Suprapubic skin (tissue), 4 donors: Measurements from ENCODE around the gene OR51E1. TPM values are rescaled to one million over a fixed set of nuclear protein-coding genes. Genes with fewer than 3 reads are reported as not detected.
A peak's percentile ranks its signal among the peaks of the same experiment; 100 is the strongest.

ENCODE experiments used
- DNase-seq, 2 donors: peaks; one replicate each; pipeline ENCODE4 v3.0.0-alpha.2; 2019; ENCODE audit warnings: low spot score in 2 of 2
- H3K27ac ChIP-seq: fragments of 200-600 bp; sonication (generic); one replicate; pipeline ENCODE4 v1.5.1; 2019
- H3K27me3 ChIP-seq: fragments of 200-600 bp; sonication (generic); one replicate; pipeline ENCODE4 v1.5.1; 2019
- H3K36me3 ChIP-seq: fragments of 200-600 bp; sonication (generic); one replicate; pipeline ENCODE4 v1.5.1; 2019
- H3K4me1 ChIP-seq: fragments of 200-600 bp; sonication (generic); one replicate; pipeline ENCODE4 v1.5.1; 2019
- H3K4me3 ChIP-seq: fragments of 200-600 bp; sonication (generic); one replicate; pipeline ENCODE4 v1.5.1; 2019; ENCODE audit warnings: mild to moderate bottlenecking
- H3K9me3 ChIP-seq: fragments of 200-600 bp; sonication (generic); one replicate; pipeline ENCODE4 v1.5.1; 2019
- CTCF ChIP-seq, 2 donors: fragments of 200-600 bp in 1 of 2; fragments of 450-650 bp in 1 of 2; sonication (generic) in 1 of 2; IDR thresholded peaks; one replicate each; pipeline ENCODE4 v1.5.1; 2016 to 2019; ENCODE audit warnings: antibody characterized with exemption in 2 of 2, mild to moderate bottlenecking in 1 of 2, moderate library complexity in 1 of 2
- EP300 ChIP-seq: sonication (generic); formaldehyde crosslinking; IDR thresholded peaks from one replicate; pipeline ENCODE4 v1.6.1; 2017; ENCODE audit warnings: antibody characterized with exemption
- POLR2A ChIP-seq, 2 donors: fragments of 450-650 bp; IDR thresholded peaks; one replicate each; pipeline ENCODE4 v1.6.1; 2017; ENCODE audit warnings: antibody characterized with exemption in 2 of 2, mild to moderate bottlenecking in 2 of 2, moderate library complexity in 2 of 2
- POLR2AphosphoS5 ChIP-seq, 3 donors: sonication (generic); formaldehyde crosslinking; IDR thresholded peaks; one replicate each; pipeline ENCODE4 v1.6.1; 2017; ENCODE audit warnings: antibody characterized with exemption in 3 of 3
- WGBS: methylation state at CpG from one replicate; pipeline ENCODE4 v1.1.5; 2018; 5-methylcytosine and 5-hydroxymethylcytosine counted together
- total RNA-seq, 4 donors: library from RNA; depleted of rRNA; stranded (reverse); fragments of >200 nt; gene quantifications; one replicate each; pipeline ENCODE4 v1.1.0, GENCODE V29; 2016

The OR51E1 gene
- total RNA-seq, 4 donors from 2014 or later, result 0.24 to 0.34 TPM; not detected in 2

GRCh38 chr11:4610258-4610935, 33.4 kb upstream of the OR51E1 start:
- Histone ChIP-seq H3K27me3 (no peaks in the 10 kb centered on the region), H3K4me3 (no peak overlapping the region), H3K27ac (no peak overlapping the region), H3K9me3 (no peaks in the 10 kb centered on the region), H3K4me1 (peaks cover 24% of the 10 kb centered on the region), H3K36me3 (no peaks in the 10 kb centered on the region)
- no peak for TF ChIP-seq CTCF (IDR thresholded peaks at IDR 0.05)
- no peak for TF ChIP-seq EP300
- no peak for TF ChIP-seq POLR2A (IDR thresholded peaks at IDR 0.05)
- TF ChIP-seq POLR2AphosphoS5 (IDR thresholded peaks at IDR 0.05), result no peak
- WGBS, result 17% methylated on average over 3 of the region's 3 CpGs
- no peak for DNase-seq

- Histone ChIP-seq H3K9me3 (no peaks in the 10 kb centered on the region), H3K27me3 (no peaks in the 10 kb centered on the region), H3K4me3 (no peak overlapping the region), H3K27ac (no peak overlapping the region), H3K4me1 (peaks cover 14% of the 10 kb centered on the region), H3K36me3 (no peaks in the 10 kb centered on the region)
- TF ChIP-seq POLR2AphosphoS5 (IDR thresholded peaks at IDR 0.05) (no peak), POLR2A (IDR thresholded peaks at IDR 0.05) (no peak), CTCF (IDR thresholded peaks at IDR 0.05) (no peak), EP300 (no peak)
- 86% methylated on average over 2 of the region's 2 CpGs for WGBS
- no peak for DNase-seq
Observed at GRCh38 chr11:4611986-4612385, 31.8 kb upstream of the OR51E1 start.

- no peak for DNase-seq
- TF ChIP-seq CTCF (IDR thresholded peaks at IDR 0.05) (no peak), POLR2AphosphoS5 (IDR thresholded peaks at IDR 0.05) (no peak), EP300 (no peak), POLR2A (IDR thresholded peaks at IDR 0.05) (no peak)
Observed at GRCh38 chr11:4615856-4616444, 27.8 kb upstream of the OR51E1 start.

GRCh38 chr11:4619514-4619913, 24.3 kb upstream of the OR51E1 start:
- no peak overlapping the region for H3K4me3 ChIP-seq
- no peaks in the 10 kb centered on the region for H3K4me1 ChIP-seq
- TF ChIP-seq POLR2AphosphoS5 (IDR thresholded peaks at IDR 0.05) (no peak), EP300 (no peak), CTCF (IDR thresholded peaks at IDR 0.05) (no peak), POLR2A (IDR thresholded peaks at IDR 0.05) (no peak)
- WGBS, result 77% methylated on average over 9 of the region's 9 CpGs
- H3K27me3 ChIP-seq, result peaks cover 9% of the 10 kb centered on the region
- no peaks in the 10 kb centered on the region for H3K36me3 ChIP-seq
- H3K27ac ChIP-seq, result no peak overlapping the region
- no peak for DNase-seq
- no peaks in the 10 kb centered on the region for H3K9me3 ChIP-seq

More at GRCh38 chr11:4615856-4616444, 27.8 kb upstream of the OR51E1 start:
- Histone ChIP-seq H3K36me3 (no peaks in the 10 kb centered on the region), H3K27ac (no peak overlapping the region), H3K27me3 (peaks cover 9% of the 10 kb centered on the region), H3K4me3 (no peak overlapping the region), H3K4me1 (no peaks in the 10 kb centered on the region), H3K9me3 (no peaks in the 10 kb centered on the region)

GRCh38 chr11:4626207-4627099, 17.3 kb upstream of the OR51E1 start:
- Histone ChIP-seq H3K4me3 (no peak overlapping the region), H3K27me3 (no peaks in the 10 kb centered on the region), H3K36me3 (no peaks in the 10 kb centered on the region), H3K9me3 (peaks cover 5% of the 10 kb centered on the region), H3K4me1 (no peaks in the 10 kb centered on the region), H3K27ac (no peak overlapping the region)
- DNase-seq, result no peak
- WGBS, result 39% methylated on average over 15 of the region's 15 CpGs
- TF ChIP-seq POLR2AphosphoS5 (IDR thresholded peaks at IDR 0.05) (no peak), CTCF (IDR thresholded peaks at IDR 0.05) (peak; percentile 8 to 30)
